ENCODE data around the gene F2.

GRCh38 chr11:46677169-46677568 lies 41.8 kb upstream of the F2 start:
- TF ChIP-seq POLR2AphosphoS5 (IDR thresholded peaks at IDR 0.05) (no peak), POLR2A (IDR thresholded peaks at IDR 0.05) (no peak), CTCF (IDR thresholded peaks at IDR 0.05) (no peak)
